WERI-Rb-1 (cell line): Measurements from ENCODE around the gene EML1.

Experiments used
- DNase-seq: peaks from one replicate; pipeline ENCODE4 v3.0.0-alpha.2; 2020
- H3K27ac ChIP-seq: fragments of 250-450 bp; sonication (Bioruptor Pico); 2 replicates; pipeline ENCODE4 v1.5.1; 2020; ENCODE audit warnings: mild to moderate bottlenecking, moderate library complexity
- H3K27me3 ChIP-seq: fragments of 250-450 bp; sonication (Bioruptor Pico); 2 replicates; pipeline ENCODE4 v1.5.1; 2021; ENCODE audit warnings: mild to moderate bottlenecking, low read depth, moderate library complexity; ENCODE audit not compliant: insufficient read depth, severe bottlenecking
- H3K36me3 ChIP-seq: fragments of 250-450 bp; sonication (Bioruptor Pico); 2 replicates; pipeline ENCODE4 v1.5.1; 2020; ENCODE audit warnings: mild to moderate bottlenecking, moderate library complexity
- H3K4me3 ChIP-seq: 2 replicates; pipeline ENCODE4 v1.5.1; 2011; ENCODE audit warnings: low read depth, mild to moderate bottlenecking, control low read depth, low read length
- H3K9me3 ChIP-seq: fragments of 250-450 bp; sonication (Bioruptor Pico); 2 replicates; pipeline ENCODE4 v1.5.1; 2021; ENCODE audit warnings: mild to moderate bottlenecking, moderate library complexity; ENCODE audit not compliant: severe bottlenecking
- CTCF ChIP-seq: IDR thresholded peaks from 2 replicates; pipeline ENCODE4 v1.5.1; 2011; ENCODE audit warnings: low read depth, mild to moderate bottlenecking, control low read depth, inconsistent platforms, low read length

The EML1 gene

GRCh38 chr14:99808154-99808505 lies 14.9 kb downstream of the EML1 start:
- DNase-seq: no peak
- Histone ChIP-seq H3K36me3 (peaks cover 8% of the 10 kb centered on the region; the same call in 1 of the 2 replicates), H3K4me3 (no peak overlapping the region), H3K27ac (no peak overlapping the region), H3K9me3 (no peaks in the 10 kb centered on the region), H3K27me3 (no peaks in the 10 kb centered on the region)
- no peak for TF ChIP-seq CTCF

- H3K9me3 ChIP-seq: no peaks in the 10 kb centered on the region
- no peaks in the 10 kb centered on the region for H3K27me3 ChIP-seq
- TF ChIP-seq CTCF: no peak
- H3K36me3 ChIP-seq: peaks cover 8% of the 10 kb centered on the region; the same call in 1 of the 2 replicates
- H3K27ac ChIP-seq: no peak overlapping the region
- DNase-seq: no peak
- H3K4me3 ChIP-seq: no peak overlapping the region
Observed at GRCh38 chr14:99808515-99808914, 15.3 kb downstream of the EML1 start.

GRCh38 chr14:99809360-99809759 lies 16.1 kb downstream of the EML1 start:
- Histone ChIP-seq H3K4me3 (no peak overlapping the region), H3K9me3 (no peaks in the 10 kb centered on the region), H3K36me3 (peaks cover 8% of the 10 kb centered on the region; the same call in 1 of the 2 replicates), H3K27me3 (no peaks in the 10 kb centered on the region), H3K27ac (no peak overlapping the region)
- DNase-seq: no peak
- no peak for TF ChIP-seq CTCF

- Histone ChIP-seq H3K27ac (no peak overlapping the region), H3K9me3 (no peaks in the 10 kb centered on the region), H3K36me3 (peaks cover 8% of the 10 kb centered on the region; the same call in 1 of the 2 replicates), H3K27me3 (no peaks in the 10 kb centered on the region), H3K4me3 (no peak overlapping the region)
- TF ChIP-seq CTCF: no peak
- DNase-seq: no peak
Observed at GRCh38 chr14:99809859-99810558, 16.8 kb downstream of the EML1 start.

GRCh38 chr14:99810559-99810874 lies 17.3 kb downstream of the EML1 start:
- H3K27me3 ChIP-seq: no peaks in the 10 kb centered on the region
- DNase-seq: no peak
- H3K4me3 ChIP-seq: no peak overlapping the region
- H3K9me3 ChIP-seq: no peaks in the 10 kb centered on the region
- no peak overlapping the region for H3K27ac ChIP-seq
- H3K36me3 ChIP-seq: peaks cover 8% of the 10 kb centered on the region; the same call in 1 of the 2 replicates
- no peak for TF ChIP-seq CTCF
